ENCODE results near the gene PRG2. TPM values are rescaled to one million over a fixed set of nuclear protein-coding genes. Genes with fewer than 3 reads are reported as not detected.
A peak's percentile ranks its signal among the peaks of the same experiment; 100 is the strongest.

Gene PRG2
- total and polyA plus RNA-seq, 9 of the 15 experiments (the other 6 are each of a cell fraction or from before 2014, with no cell fraction given), result 1.8 to 78.0 (median 26.6) TPM

- TF ChIP-seq TCFL5 (CRISPR knock-in tag; conservative IDR thresholded peaks at IDR 0.05) (no peak), CAMTA2 (CRISPR knock-in tag; conservative IDR thresholded peaks at IDR 0.05) (no peak), FOXK1 (CRISPR knock-in tag; IDR thresholded peaks at IDR 0.05; ENCODE audit: borderline replicate concordance) (no peak), UBTF (IDR thresholded peaks at IDR 0.05; ENCODE audit: borderline replicate concordance in 1 of 2, low read depth in 2 of 2, low read length in 2 of 2) (no peak), KDM4B (IDR thresholded peaks at IDR 0.05; ENCODE audit: borderline replicate concordance in 2 of 2, low read depth in 1 of 2) (no peak), CHAMP1 (IDR thresholded peaks at IDR 0.05) (no peak), THRB (CRISPR knock-in tag; conservative IDR thresholded peaks at IDR 0.05) (no peak), TAL1 (IDR thresholded peaks at IDR 0.05) (no peak), L3MBTL2 (IDR thresholded peaks at IDR 0.05) (peak; percentile 58), PML (IDR thresholded peaks at IDR 0.05; ENCODE audit: low read length) (no peak), SMAD1 (IDR thresholded peaks at IDR 0.05; ENCODE audit: low read depth, low read length, partially characterized antibody) (no peak)
- TF ChIP-seq, protein P1, sequence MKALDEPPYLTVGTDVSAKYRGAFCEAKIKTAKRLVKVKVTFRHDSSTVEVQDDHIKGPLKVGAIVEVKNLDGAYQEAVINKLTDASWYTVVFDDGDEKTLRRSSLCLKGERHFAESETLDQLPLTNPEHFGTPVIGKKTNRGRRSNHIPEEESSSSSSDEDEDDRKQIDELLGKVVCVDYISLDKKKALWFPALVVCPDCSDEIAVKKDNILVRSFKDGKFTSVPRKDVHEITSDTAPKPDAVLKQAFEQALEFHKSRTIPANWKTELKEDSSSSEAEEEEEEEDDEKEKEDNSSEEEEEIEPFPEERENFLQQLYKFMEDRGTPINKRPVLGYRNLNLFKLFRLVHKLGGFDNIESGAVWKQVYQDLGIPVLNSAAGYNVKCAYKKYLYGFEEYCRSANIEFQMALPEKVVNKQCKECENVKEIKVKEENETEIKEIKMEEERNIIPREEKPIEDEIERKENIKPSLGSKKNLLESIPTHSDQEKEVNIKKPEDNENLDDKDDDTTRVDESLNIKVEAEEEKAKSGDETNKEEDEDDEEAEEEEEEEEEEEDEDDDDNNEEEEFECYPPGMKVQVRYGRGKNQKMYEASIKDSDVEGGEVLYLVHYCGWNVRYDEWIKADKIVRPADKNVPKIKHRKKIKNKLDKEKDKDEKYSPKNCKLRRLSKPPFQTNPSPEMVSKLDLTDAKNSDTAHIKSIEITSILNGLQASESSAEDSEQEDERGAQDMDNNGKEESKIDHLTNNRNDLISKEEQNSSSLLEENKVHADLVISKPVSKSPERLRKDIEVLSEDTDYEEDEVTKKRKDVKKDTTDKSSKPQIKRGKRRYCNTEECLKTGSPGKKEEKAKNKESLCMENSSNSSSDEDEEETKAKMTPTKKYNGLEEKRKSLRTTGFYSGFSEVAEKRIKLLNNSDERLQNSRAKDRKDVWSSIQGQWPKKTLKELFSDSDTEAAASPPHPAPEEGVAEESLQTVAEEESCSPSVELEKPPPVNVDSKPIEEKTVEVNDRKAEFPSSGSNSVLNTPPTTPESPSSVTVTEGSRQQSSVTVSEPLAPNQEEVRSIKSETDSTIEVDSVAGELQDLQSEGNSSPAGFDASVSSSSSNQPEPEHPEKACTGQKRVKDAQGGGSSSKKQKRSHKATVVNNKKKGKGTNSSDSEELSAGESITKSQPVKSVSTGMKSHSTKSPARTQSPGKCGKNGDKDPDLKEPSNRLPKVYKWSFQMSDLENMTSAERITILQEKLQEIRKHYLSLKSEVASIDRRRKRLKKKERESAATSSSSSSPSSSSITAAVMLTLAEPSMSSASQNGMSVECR (CRISPR knock-in tag; IDR thresholded peaks at IDR 0.05), result no peak; the same call in 1 of the 2 replicates
- TF ChIP-seq, protein P2, sequence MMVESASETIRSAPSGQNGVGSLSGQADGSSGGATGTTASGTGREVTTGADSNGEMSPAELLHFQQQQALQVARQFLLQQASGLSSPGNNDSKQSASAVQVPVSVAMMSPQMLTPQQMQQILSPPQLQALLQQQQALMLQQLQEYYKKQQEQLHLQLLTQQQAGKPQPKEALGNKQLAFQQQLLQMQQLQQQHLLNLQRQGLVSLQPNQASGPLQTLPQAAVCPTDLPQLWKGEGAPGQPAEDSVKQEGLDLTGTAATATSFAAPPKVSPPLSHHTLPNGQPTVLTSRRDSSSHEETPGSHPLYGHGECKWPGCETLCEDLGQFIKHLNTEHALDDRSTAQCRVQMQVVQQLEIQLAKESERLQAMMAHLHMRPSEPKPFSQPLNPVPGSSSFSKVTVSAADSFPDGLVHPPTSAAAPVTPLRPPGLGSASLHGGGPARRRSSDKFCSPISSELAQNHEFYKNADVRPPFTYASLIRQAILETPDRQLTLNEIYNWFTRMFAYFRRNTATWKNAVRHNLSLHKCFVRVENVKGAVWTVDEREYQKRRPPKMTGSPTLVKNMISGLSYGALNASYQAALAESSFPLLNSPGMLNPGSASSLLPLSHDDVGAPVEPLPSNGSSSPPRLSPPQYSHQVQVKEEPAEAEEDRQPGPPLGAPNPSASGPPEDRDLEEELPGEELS (CRISPR knock-in tag; IDR thresholded peaks at IDR 0.05; ENCODE audit: borderline replicate concordance), result no peak
Measured at GRCh38 chr11:57425565-57426438, 35.4 kb upstream of the PRG2 start (continued).

Measured in K562 (cell line).